ENCODE results near the gene GTF3C6.

DNA sequence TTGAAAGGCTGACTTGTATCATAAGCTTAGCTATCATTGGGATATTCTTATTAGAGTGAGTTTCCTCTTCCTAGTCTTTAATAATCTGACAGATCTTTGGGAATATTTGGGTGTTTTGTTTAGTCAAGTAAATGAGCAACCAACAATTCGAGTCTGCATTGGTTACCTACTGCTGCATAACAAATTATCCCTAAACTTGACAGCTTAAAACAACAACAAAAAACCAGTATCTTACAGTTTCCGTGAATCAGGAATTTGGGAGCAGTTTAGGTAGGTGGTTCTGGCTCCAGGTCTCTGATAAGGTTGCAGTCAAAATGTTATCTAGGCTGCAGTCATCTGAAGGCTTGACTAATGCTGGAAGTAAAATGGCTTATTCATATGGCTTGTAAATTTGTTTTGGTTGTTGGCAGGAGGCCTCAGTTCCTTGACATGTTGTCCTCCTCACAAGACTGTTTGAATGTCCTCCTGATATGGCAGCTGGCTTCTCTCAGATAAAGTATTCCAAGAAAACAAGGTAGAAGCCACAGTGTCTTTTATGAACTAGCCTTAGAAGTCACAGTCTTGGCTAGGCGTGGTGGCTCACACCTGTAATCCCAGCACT is 7.2 kb downstream of the GTF3C6 start:
- TF ChIP-seq GLI4 (tag by site-specific recombination; IDR thresholded peaks at IDR 0.05) = no peak
- TF ChIP-seq ZNF169 (tag by site-specific recombination; IDR thresholded peaks at IDR 0.05) = no peak
- TF ChIP-seq, protein P1, sequence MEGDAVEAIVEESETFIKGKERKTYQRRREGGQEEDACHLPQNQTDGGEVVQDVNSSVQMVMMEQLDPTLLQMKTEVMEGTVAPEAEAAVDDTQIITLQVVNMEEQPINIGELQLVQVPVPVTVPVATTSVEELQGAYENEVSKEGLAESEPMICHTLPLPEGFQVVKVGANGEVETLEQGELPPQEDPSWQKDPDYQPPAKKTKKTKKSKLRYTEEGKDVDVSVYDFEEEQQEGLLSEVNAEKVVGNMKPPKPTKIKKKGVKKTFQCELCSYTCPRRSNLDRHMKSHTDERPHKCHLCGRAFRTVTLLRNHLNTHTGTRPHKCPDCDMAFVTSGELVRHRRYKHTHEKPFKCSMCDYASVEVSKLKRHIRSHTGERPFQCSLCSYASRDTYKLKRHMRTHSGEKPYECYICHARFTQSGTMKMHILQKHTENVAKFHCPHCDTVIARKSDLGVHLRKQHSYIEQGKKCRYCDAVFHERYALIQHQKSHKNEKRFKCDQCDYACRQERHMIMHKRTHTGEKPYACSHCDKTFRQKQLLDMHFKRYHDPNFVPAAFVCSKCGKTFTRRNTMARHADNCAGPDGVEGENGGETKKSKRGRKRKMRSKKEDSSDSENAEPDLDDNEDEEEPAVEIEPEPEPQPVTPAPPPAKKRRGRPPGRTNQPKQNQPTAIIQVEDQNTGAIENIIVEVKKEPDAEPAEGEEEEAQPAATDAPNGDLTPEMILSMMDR (tag by site-specific recombination; IDR thresholded peaks at IDR 0.05) = no peak
- TF ChIP-seq, protein P2, sequence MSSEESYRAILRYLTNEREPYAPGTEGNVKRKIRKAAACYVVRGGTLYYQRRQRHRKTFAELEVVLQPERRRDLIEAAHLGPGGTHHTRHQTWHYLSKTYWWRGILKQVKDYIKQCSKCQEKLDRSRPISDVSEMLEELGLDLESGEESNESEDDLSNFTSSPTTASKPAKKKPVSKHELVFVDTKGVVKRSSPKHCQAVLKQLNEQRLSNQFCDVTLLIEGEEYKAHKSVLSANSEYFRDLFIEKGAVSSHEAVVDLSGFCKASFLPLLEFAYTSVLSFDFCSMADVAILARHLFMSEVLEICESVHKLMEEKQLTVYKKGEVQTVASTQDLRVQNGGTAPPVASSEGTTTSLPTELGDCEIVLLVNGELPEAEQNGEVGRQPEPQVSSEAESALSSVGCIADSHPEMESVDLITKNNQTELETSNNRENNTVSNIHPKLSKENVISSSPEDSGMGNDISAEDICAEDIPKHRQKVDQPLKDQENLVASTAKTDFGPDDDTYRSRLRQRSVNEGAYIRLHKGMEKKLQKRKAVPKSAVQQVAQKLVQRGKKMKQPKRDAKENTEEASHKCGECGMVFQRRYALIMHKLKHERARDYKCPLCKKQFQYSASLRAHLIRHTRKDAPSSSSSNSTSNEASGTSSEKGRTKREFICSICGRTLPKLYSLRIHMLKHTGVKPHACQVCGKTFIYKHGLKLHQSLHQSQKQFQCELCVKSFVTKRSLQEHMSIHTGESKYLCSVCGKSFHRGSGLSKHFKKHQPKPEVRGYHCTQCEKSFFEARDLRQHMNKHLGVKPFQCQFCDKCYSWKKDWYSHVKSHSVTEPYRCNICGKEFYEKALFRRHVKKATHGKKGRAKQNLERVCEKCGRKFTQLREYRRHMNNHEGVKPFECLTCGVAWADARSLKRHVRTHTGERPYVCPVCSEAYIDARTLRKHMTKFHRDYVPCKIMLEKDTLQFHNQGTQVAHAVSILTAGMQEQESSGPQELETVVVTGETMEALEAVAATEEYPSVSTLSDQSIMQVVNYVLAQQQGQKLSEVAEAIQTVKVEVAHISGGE (tag by site-specific recombination; conservative IDR thresholded peaks at IDR 0.05; ENCODE audit: low read depth) = no peak
- TF ChIP-seq ZNF350 (tag by site-specific recombination; IDR thresholded peaks at IDR 0.05) = no peak
- TF ChIP-seq, protein P3, sequence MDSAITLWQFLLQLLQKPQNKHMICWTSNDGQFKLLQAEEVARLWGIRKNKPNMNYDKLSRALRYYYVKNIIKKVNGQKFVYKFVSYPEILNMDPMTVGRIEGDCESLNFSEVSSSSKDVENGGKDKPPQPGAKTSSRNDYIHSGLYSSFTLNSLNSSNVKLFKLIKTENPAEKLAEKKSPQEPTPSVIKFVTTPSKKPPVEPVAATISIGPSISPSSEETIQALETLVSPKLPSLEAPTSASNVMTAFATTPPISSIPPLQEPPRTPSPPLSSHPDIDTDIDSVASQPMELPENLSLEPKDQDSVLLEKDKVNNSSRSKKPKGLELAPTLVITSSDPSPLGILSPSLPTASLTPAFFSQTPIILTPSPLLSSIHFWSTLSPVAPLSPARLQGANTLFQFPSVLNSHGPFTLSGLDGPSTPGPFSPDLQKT (IDR thresholded peaks at IDR 0.05; ENCODE audit: borderline replicate concordance, low read depth, low read length) = no peak
- no peak for TF ChIP-seq KLF10 (tag by site-specific recombination; IDR thresholded peaks at IDR 0.05)
- TF ChIP-seq, protein P4, sequence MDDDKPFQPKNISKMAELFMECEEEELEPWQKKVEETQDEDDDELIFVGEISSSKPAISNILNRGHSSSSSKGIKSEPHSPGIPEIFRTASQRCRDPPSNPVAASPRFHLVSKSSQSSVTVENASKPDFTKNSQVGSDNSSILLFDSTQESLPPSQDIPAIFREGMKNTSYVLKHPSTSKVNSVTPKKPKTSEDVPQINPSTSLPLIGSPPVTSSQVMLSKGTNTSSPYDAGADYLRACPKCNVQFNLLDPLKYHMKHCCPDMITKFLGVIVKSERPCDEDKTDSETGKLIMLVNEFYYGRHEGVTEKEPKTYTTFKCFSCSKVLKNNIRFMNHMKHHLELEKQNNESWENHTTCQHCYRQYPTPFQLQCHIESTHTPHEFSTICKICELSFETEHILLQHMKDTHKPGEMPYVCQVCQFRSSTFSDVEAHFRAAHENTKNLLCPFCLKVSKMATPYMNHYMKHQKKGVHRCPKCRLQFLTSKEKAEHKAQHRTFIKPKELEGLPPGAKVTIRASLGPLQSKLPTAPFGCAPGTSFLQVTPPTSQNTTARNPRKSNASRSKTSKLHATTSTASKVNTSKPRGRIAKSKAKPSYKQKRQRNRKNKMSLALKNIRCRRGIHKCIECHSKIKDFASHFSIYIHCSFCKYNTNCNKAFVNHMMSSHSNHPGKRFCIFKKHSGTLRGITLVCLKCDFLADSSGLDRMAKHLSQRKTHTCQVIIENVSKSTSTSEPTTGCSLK (tag by site-specific recombination; IDR thresholded peaks at IDR 0.05) = no peak
- TF ChIP-seq ZNF174 (tag by site-specific recombination; IDR thresholded peaks at IDR 0.05) = no peak
- TF ChIP-seq, protein P5, sequence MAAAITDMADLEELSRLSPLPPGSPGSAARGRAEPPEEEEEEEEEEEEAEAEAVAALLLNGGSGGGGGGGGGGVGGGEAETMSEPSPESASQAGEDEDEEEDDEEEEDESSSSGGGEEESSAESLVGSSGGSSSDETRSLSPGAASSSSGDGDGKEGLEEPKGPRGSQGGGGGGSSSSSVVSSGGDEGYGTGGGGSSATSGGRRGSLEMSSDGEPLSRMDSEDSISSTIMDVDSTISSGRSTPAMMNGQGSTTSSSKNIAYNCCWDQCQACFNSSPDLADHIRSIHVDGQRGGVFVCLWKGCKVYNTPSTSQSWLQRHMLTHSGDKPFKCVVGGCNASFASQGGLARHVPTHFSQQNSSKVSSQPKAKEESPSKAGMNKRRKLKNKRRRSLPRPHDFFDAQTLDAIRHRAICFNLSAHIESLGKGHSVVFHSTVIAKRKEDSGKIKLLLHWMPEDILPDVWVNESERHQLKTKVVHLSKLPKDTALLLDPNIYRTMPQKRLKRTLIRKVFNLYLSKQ (tag by site-specific recombination; IDR thresholded peaks at IDR 0.05; ENCODE audit: borderline replicate concordance) = no peak
